ENCODE results near the gene RBM38.
A peak's percentile ranks its signal among the peaks of the same experiment; 100 is the strongest.
"Not testable (repeated sequence)": the region's sequence is repeated elsewhere in the genome, so short reads cannot be mapped to it uniquely, and the experiment has no call there.

The RBM38 gene

DNA sequence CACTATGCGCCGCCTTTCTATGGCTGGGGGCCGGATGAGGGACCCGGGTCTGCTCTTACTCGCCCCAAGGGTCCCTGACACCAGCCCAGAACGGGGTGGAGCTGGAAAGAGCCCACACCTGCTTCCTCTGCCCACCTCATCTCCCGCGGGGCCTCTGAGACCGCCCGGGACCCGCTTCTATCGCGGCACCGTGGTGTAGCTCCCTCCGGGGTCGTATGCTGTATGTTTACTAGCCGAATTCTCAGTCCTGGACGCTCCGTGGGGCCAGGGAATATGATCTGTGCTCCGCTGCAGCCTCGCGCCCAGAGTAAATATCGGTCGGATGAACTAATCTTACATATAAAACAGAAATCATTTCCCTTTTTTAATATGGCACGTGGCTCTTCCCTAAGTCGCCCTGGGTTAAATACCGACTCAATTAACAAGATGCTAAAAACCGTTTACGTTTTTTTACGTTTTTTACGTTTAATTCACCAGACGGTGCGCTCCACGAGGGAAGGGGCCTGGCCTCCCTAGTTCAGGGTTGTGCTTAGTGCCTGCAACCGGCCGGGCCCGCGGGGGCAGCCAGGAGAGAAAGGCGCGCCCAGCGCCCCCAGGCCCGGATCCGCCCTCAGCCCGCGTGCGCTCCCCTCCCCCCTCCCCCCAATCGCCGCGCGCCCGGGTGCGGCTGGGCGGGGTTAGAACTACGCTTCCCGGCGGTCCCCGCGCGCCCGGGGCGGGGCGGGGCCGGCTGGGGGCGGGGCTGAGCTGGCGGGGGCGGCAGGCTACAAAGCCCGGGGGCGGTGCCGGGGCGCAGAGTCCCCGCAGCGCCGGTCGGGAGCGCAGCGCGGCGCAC, at the start of gene RBM38:
Gene RBM38, plus strand, starts transcription at position 793 of the 835 bp plus-strand sequence. CDS start 186 bp downstream, outside the sequence.
- DNase-seq (ENCODE audit: low read depth), result peak; percentile 76

DNA sequence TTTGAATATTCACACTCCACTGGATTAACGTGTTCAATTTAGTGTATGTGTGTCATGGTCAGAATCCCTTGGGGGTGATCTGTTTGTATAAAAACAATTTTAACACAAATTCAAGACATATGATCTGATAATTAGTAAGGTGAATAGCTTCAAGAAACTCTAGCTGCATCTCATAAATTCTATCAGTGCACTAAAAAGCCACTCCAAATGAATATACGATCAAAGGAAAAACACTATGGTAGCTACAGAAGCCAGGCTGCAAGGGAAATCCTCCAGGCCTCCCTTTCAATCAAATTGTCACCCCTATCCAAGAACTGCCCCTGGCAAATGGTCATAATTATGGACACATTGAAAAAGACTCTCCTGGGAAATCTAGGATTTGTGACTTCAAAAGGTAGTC, 49.5 kb upstream of the RBM38 start:
- DNase-seq (ENCODE audit: low read depth), result no peak

DNA sequence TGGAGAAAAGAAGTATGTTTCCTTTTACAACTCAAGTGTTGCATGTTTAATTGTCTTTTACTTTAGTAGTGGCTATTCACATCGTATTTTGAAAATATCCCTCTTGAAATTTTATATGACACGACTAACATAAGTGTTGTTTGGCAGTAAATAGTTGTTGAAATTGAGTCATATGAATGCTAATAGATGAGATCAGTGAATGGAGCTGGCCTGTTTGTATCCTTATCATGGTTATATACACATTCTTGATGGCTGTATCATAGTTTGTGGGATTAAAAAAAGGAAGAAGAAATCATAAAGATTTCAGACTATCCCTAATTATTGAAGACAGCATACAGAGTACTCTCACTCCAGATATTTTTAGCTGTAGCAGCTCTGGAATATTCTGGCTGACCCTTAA, 48.4 kb upstream of the RBM38 start:
- no peak for DNase-seq (ENCODE audit: low read depth)

DNA sequence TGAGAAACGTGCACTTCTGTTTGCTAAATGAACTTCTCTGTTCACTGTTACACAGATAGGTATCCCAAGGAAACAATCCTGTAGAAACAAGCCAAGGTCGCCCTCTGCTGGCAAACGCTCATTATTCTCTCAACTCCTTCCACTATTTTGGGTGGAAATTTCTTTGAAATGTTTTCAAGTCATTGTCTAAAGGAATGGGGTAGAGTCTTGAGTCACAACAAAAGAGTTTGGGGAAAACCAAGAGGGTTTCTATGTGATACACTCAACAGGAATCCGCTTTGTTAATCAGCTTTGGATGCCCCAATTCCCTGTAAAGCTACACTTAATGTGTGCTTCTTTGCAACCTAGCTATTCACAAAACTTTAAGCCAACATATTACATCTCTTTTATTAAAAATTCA, 44.7 kb upstream of the RBM38 start:
- peak; percentile 43 for DNase-seq (ENCODE audit: low read depth)

DNA sequence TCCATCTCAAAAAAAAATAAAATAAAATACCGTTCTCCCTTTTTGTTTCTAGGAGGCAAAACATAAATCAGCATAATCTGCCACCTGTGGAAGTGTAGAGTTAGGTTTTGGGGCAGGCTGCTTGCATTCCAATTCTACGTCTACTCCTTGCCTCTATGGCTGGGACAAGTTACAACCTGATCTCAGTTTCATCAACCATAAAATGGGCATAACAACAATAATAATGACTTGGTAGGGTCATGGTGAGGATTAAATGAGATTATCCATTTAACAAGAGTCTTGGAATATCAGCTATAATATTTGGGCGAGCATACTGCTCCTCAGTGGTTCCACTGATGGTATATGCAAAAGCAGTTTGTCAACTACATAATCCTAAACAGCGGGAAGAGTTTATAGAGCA, 43.8 kb upstream of the RBM38 start:
- DNase-seq (ENCODE audit: low read depth), result no peak

DNA sequence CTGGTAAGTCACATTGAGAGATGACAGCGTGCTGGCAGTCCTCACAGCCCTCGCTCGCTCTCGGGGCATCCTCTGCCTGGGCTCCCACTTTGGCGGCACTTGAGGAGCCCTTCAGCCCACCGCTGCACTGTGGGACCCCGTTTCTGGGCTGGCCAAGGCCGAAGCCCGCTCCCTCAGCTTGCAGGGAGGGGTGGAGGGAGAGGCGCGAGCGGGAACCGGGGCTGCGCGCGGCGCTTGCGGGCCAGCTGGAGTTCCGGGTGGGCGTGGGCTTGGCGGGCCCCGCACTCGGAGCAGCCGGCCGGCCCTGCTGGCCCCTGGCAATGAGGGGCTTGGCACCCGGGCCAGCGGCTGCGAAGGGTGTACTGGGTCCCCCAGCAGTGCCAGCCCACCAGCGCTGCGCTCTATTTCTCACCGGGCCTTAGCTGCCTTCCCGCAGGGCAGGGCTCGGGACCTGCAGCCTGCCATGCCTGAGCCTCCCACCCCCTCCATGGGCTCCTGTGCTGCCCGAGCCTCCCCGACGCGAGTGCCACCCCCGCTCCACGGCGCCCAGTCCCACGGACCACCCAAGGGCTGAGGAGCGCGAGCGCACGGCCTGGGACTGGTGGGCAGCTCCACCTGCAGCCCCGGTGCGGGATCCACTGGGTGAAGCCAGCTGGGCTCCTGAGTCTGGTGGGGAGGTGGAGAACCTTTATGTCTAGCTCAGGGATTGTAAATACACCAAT, 42.8 kb upstream of the RBM38 start:
- not testable (repeated sequence) for DNase-seq (ENCODE audit: low read depth)

DNA sequence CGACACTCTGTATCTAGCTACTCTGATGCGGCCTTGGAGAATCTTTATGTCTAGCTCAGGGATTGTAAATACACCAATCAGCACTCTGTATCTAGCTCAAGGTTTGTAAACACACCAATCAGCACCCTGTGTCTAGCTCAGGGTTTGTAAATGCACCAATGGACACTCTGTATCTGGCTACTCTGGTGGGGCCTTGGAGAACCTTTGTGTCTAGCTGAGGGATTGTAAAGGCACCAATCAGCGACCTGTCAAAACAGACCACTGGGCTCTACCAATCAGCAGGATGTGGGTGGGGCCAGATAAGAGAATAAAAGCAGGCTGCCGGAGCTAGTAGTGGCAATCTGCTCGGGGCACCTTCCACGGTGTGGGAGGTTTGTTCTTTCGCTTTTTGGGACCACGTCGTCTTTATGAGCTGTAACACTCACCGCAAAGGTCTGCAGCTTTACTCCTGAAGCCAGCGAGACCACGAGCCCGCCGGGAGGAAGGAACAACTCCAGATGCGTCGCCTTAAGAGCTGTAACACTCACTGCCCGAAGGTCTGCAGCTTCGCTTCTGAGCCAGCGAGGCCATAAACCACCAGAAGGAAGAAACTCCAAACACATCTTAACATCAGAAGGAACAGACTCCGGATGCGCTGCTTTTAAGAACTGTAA, 42.1 kb upstream of the RBM38 start:
- not testable (repeated sequence) for DNase-seq (ENCODE audit: low read depth)

DNA sequence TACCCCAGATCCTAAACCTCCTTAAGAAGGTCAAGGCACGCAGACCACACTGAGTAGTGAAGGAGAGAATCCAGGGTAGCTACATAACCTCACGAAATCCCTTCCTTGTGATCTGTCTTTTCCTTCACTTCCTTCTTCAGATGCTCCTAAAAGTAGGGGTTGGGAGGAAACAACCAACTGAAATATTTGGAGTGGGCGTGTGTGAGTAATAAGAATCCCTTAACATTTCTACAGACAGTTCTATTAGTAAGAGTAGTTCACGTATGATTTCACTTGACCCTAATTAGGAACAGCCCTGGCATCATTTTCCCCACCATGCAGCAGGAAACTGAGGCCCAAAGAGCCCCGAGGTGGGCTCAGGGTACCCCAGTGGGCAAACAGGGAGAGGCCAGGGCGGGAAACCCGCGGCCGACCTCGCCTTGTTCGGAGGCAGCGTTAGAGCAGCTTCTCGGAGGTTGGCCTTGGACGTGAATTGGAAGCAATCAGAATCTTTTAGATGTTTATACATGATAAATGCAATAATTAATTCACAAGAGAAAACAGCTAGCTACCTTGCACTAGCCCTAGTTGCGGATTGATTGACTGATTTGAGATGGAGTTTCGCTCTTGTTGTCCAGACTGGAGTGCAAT, 41.0 kb upstream of the RBM38 start:
- DNase-seq (ENCODE audit: low read depth), result no peak

DNA sequence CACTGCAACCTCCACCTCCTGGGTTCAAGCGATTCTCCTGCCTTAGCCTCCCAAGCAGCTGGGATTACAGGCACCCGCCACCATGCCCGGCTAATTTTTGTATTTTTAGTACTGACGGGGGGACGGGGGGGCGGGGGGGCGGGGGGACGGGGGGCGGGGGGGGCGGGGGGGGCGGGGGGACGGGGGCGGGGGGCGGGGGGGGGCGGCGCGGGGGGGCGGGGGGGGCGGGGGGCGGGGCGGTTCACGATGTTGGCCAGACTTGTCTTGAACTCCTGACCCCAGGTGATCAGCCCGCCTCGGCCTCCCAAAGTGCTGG, 40.5 kb upstream of the RBM38 start:
- not testable (repeated sequence) for DNase-seq (ENCODE audit: low read depth)

DNA sequence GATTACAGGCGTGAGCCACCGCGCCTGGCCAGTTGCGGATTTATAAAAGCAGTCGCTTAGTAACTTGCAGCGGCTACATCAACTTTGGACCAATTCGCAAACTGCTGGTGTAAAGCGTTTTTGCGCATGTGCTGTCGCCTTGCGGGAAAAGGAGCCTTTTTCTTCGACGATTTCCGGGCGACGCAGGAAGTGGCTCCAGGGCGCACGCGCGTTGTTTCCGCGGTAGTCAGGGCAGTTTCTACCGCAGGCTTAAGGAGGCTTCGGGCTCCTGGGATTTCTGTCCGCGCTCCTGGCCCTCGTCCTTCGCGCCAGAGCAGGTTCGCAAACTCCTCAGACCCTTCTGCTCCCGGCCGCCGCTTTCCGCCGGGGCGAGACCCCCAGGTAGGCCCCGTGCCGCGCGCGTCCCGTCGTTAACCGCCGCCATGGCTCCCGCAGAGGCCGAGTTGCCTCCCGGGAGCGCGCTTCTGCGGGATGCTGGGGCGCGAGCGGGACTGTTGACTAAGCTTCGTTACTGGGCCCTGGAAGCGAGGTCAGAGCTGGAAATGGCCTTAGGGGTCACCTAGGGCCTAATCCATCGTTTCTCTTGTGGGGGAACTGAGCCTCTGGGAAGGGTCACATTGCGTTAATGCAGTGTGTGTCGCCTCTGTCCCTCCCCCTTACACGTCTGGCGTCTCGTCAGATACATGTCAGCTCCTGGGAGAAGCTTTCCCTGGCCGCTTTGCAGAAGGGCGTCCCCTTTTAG, 40.0 kb upstream of the RBM38 start, which contains the start of gene RAE1:
Gene RAE1, plus strand, starts transcription at position 214 of the 742 bp plus-strand sequence. CDS start 2,784 bp downstream, outside the sequence.
- peak; percentile 86 for DNase-seq (ENCODE audit: low read depth)

DNA sequence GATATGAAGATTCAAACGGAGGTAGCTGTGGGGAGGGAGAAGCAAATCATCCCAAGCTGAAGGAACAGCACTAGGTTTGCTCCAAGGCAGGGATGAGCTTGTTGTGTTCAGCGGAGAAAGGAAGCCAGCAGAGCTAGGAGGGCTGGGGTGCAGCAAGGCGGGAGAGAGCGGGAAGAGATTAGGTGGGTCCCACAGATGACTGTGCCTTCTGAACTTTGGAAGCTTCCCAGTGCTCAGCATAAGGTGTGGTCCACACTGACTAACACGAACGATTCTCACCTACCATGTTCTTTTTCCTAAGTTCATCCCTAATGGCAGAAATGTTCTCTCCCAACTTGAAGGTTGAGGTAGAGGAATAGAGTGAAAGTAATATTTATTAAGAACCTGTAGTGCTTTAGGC, 38.9 kb upstream of the RBM38 start:
- DNase-seq (ENCODE audit: low read depth), result no peak

DNA sequence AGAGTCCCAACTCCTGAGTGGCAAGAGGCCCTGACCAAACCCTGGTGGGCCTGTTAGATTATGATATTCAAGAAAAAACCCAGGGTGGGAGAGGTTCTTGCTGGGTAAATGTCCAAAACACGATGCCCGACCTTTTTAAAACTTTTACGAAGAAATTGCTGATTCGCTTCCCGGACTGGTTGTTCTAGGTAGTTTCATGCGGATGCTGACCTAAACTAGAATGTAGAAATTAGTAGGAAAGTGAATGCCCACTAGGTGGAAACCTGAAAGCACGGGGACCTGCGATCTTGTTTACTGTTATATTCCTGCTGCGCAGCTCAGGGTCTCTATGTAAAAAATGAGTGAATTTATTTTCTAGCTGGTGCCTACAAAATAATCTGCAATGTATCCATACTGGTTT, 37.8 kb upstream of the RBM38 start:
- no peak for DNase-seq (ENCODE audit: low read depth)

DNA sequence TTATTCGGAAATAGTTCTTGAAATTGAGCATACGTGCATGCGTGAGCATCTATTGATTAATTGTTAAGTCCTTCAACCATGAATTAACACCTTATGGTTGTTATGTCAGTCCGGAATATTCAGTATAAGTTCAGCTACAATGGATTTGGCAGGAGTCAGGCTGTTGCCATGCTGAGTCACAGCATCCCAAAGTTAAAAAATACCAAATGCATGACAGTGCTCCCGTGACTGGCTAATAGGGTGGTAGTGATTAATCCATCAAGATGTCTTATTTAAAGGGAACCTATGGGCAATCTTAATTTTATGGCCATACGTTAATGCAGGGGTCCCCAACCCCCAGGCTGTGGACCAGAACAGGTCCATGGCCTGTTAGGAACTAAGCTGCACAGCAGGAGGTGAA, 29.7 kb upstream of the RBM38 start:
- no peak for DNase-seq (ENCODE audit: low read depth)

DNA sequence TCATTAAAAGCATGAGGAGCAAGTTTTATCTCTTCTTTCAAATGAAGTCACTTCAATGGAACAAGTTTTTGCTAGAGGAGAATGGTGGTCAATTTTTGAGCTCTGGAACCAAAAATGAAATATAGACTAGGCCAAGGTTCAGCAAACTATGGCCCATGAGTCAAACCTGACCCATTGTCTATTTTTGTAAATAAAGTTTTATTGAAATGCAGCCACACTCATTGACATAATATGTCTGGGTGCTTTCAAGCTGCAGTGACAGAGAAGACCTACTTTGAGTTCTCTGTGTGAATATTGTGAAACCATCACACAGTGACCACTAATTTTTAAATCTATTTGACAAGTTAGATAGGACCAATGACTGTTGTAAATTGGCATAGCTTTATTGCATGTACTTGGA, 26.7 kb upstream of the RBM38 start:
- no peak for DNase-seq (ENCODE audit: low read depth)

DNA sequence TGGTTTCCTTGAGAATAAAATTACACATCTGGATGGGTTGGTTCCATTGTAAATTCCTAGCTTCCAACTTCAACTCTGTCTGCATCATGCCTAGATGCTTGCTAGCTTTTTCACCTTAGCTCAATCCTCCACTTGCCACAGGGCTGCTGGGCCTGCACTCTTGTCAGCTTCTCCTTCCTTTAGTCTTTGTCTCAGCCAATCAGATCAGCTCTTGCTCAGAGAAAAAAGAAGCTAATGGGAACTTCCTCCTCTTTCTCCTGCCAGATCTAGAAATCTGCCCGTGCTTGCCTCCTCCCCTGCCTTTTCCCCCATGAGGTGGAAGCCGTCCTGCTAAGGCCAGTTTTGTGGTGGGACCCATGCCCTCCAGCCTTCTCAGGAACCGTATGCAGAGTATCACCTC, 21.6 kb upstream of the RBM38 start:
- no peak for DNase-seq (ENCODE audit: low read depth)

DNA sequence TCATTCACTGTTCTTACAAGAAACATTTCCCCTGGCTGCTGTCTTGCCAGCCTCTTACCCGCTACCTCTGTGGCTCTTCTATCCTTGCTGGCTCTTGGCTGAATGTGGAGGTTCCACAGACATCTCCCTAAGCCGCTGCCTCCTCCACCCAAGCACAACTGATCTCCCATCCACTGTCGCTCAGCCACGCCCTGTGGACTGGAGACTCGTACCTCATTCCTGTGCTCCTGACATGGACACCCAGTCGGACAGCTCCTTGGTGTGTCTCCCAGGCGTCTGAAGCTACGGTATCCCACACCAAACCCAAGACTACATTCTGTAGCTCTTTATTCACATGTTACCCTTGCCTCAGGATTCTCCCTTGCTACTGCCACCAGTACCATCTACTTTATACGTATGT, 20.9 kb upstream of the RBM38 start:
- DNase-seq (ENCODE audit: low read depth), result no peak

DNA sequence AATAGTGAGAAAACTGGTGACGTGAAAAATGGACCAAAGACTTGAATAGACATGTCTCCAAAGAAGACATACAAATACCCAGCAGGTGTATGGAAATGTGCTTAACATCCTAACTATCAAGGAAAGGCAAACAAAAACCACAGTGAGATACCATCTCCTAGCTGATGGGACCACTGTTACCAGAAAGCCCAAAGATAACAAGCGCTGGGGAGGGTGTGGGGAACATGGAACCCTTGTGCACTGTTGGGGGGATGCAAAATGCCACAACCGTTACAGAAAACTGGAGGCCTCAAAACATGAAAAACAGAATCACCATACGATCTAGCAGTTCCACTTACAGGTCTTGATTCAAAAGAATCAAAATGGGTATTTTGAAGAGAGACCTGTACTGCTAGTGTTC, 19.8 kb upstream of the RBM38 start:
- no peak for DNase-seq (ENCODE audit: low read depth)

DNA sequence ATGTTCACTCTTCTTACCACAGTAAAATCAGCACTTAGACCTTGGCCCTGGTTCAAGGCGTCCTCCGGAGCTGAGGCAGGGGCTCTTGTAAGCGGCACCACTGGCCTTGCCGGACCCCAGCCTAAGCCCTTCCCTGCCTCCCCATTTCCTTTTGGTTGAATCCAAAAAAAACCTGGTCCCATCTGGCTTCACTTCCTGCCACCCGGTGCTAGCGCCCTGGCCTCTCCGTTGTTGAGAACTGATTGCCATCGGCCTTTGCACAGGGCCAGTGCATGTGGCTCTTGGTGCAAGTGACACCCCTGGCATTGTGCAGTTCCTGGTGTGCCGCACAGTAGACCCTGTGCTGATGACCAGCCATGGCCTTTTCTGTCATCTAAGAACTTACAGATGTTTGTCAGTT, 19.0 kb upstream of the RBM38 start:
- no peak for DNase-seq (ENCODE audit: low read depth)

DNA sequence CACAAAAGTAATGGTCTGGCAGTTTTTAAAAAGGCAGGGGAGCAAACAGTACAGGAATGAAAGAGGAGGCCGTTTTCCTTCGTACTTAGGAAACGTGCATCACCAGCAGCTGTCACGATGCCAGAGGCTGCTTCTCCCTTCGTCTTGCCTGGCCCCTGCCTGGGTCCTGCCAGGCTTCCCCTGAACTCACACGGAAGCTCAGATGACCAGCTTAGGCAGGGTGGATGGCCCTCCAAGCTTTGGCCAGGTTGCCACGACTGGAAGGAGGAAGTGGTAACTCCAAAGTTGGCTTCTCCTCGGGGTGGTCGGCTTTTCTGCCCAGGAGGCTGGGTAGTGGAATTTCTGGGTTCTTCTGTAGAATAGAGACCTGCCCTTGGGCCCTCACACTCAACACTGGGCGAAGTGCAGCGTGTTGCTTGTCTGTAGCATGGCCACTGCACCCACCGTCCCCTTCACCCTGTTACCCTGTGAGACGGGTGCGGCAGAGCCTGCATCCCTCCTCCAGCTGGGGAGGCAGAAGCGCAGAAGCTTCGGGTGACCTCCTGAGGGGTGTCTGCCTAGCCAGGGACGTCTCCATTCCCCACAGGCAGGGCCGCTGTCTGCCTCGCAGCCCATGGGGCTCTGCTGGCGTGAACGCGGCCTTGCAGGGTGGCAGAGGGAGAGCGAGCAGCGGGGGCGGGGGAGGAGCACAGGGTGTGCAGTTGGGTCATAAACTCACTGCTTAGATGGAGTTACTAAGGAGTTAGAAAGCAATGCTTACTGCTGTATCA, 18.4 kb upstream of the RBM38 start:
- no peak for DNase-seq (ENCODE audit: low read depth)

DNA sequence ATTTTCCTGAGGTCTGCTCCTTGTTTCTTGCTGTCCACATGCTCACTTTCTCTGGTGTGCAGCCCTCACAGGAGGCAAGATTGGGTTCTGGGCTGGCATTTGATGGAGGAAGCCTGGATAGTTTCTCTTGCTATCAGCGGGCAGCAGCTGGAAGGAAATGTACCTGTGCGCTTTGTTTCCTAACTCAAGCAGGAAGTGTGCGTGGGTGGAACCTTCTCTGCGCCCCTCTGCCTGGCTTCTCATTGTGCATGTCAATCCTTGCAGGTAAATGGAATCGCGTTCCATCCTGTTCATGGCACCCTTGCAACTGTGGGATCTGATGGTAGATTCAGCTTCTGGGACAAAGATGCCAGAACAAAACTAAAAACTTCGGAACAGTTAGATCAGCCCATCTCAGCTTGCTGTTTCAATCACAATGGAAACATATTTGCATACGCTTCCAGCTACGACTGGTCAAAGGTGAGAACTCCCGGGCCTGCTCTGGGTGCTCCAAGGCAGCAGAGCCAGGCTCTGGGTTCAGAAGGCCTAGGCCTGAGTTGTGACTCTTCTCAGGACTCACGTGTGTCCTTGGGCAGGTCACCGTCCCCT, 16.8 kb upstream of the RBM38 start:
- DNase-seq (ENCODE audit: low read depth), result no peak

All from activated T-helper 9 cell treated with anti-CD3 and anti-CD28 coated beads, Interleukin-2, amount 50 U/mL, for 16 hours (primary cell).